Fibroblast of lung (primary cell): Measurements from ENCODE around the gene EIF3F. TPM values are rescaled to one million over a fixed set of nuclear protein-coding genes. Genes with fewer than 3 reads are reported as not detected.

Source experiments
- DNase-seq, 2 donors: peaks; one replicate each; pipeline versions ENCODE4 v3.0.0 to v3.0.0-alpha.2; 2010; ENCODE audit warnings: low read depth in 2 of 2
- H2AFZ ChIP-seq: 2 replicates; pipeline ENCODE4 v1.5.1; 2012; ENCODE audit warnings: low read length, control low read depth, inconsistent platforms
- H3K27ac ChIP-seq: 2 replicates; pipeline ENCODE4 v1.5.1; 2011; ENCODE audit warnings: low read length, control low read depth; ENCODE audit not compliant: insufficient read depth
- H3K27me3 ChIP-seq: 2 replicates; pipeline ENCODE4 v1.5.1; 2011; ENCODE audit warnings: mild to moderate bottlenecking, low read length; ENCODE audit not compliant: control insufficient read depth, insufficient read depth
- H3K36me3 ChIP-seq: 2 replicates; pipeline ENCODE4 v1.5.1; 2011; ENCODE audit warnings: low read length; ENCODE audit not compliant: control insufficient read depth, insufficient read depth
- H3K4me1 ChIP-seq: 2 replicates; pipeline ENCODE4 v1.5.1; 2011; ENCODE audit warnings: low read length; ENCODE audit not compliant: control insufficient read depth, insufficient read depth; ENCODE audit errors: extremely low read depth
- H3K4me2 ChIP-seq: 2 replicates; pipeline ENCODE4 v1.5.1; 2011; ENCODE audit warnings: low read length, control low read depth; ENCODE audit not compliant: insufficient read depth; ENCODE audit errors: extremely low read depth
- H3K4me3 ChIP-seq, 4 experiments: fragments of 200-600 bp in 1 of 4; sonication (generic) in 1 of 4; replicated peaks in 1 of 4; 2 replicates each; pipeline ENCODE4 v1.5.1; 2011 to 2016; ENCODE audit warnings: low read length in 4 of 4, low read depth in 3 of 4, mild to moderate bottlenecking in 3 of 4, control low read depth in 2 of 4, inconsistent platforms in 1 of 4, mixed read lengths in 1 of 4; ENCODE audit not compliant: insufficient read depth in 1 of 4; ENCODE audit errors: control extremely low read depth in 1 of 4
- H3K79me2 ChIP-seq: 2 replicates; pipeline ENCODE4 v1.5.1; 2012; ENCODE audit warnings: mild to moderate bottlenecking, low read length, inconsistent platforms; ENCODE audit not compliant: control insufficient read depth, insufficient read depth
- H3K9ac ChIP-seq: 2 replicates; pipeline ENCODE4 v1.5.1; 2011; ENCODE audit warnings: mild to moderate bottlenecking, low read length, control low read depth; ENCODE audit not compliant: insufficient read depth
- H3K9me3 ChIP-seq: 2 replicates; pipeline ENCODE4 v1.5.1; 2012; ENCODE audit warnings: low read depth, low read length; ENCODE audit not compliant: control insufficient read depth, insufficient read depth
- H4K20me1 ChIP-seq: 2 replicates; pipeline ENCODE4 v1.5.1; 2011; ENCODE audit warnings: low read length; ENCODE audit not compliant: control insufficient read depth, insufficient read depth; ENCODE audit errors: extremely low read depth
- CTCF ChIP-seq, 2 donors: IDR thresholded peaks in 1 of 2; conservative IDR thresholded peaks in 1 of 2; 1 replicate in 1 of 2; 2 replicates in 1 of 2; pipeline ENCODE4 v1.5.1; 2011 to 2012; ENCODE audit warnings: low read length in 2 of 2, control low read depth in 1 of 2, inconsistent platforms in 1 of 2, low read depth in 1 of 2, mild to moderate bottlenecking in 1 of 2
- EZH2 ChIP-seq: IDR thresholded peaks from 2 replicates; pipeline ENCODE4 v1.5.1; 2012; ENCODE audit warnings: low read length, control low read depth, mild to moderate bottlenecking; ENCODE audit errors: missing control alignments
- polyA plus RNA-seq, 2 donors: library from polyadenylated mRNA; depleted of rRNA in 1 of 2; stranded (reverse) in 1 of 2; unstranded in 1 of 2; fragments of >200 nt; gene quantifications; 2 replicates each; pipeline ENCODE4 v1.2.1, GENCODE V29; 2011 to 2012; ENCODE audit warnings: missing spikeins in 1 of 2
- total RNA-seq: library from RNA; depleted of rRNA; stranded (reverse); fragments of >200 nt; gene quantifications from 2 replicates; pipeline ENCODE4 v1.2.1, GENCODE V29; 2014

Gene EIF3F
- total and polyA plus RNA-seq, 2 donors (not counting 1 experiment from before 2014, with no cell fraction given) = 303 to 323 TPM

GRCh38 chr11:8030526-8031247, 43.5 kb downstream of the EIF3F start:
- Histone ChIP-seq H3K79me2 (no peaks in the 10 kb centered on the region), H3K9ac (no peak overlapping the region), H4K20me1 (no peaks in the 10 kb centered on the region), H3K36me3 (no peaks in the 10 kb centered on the region), H3K27me3 (no peaks in the 10 kb centered on the region), H3K4me2 (no peak overlapping the region), H3K9me3 (no peaks in the 10 kb centered on the region), H2AFZ (no peak overlapping the region), H3K4me1 (peaks cover 2% of the 10 kb centered on the region), H3K4me3 (no peak overlapping the region), H3K27ac (no peak overlapping the region)
- TF ChIP-seq EZH2 (no peak), CTCF (conservative IDR thresholded peaks at IDR 0.05 in 1 of 2, IDR thresholded peaks at IDR 0.05 in 1 of 2; ENCODE audit: low read depth in 1 of 2, low read length in 2 of 2) (no peak)
- no peak for DNase-seq

DNA sequence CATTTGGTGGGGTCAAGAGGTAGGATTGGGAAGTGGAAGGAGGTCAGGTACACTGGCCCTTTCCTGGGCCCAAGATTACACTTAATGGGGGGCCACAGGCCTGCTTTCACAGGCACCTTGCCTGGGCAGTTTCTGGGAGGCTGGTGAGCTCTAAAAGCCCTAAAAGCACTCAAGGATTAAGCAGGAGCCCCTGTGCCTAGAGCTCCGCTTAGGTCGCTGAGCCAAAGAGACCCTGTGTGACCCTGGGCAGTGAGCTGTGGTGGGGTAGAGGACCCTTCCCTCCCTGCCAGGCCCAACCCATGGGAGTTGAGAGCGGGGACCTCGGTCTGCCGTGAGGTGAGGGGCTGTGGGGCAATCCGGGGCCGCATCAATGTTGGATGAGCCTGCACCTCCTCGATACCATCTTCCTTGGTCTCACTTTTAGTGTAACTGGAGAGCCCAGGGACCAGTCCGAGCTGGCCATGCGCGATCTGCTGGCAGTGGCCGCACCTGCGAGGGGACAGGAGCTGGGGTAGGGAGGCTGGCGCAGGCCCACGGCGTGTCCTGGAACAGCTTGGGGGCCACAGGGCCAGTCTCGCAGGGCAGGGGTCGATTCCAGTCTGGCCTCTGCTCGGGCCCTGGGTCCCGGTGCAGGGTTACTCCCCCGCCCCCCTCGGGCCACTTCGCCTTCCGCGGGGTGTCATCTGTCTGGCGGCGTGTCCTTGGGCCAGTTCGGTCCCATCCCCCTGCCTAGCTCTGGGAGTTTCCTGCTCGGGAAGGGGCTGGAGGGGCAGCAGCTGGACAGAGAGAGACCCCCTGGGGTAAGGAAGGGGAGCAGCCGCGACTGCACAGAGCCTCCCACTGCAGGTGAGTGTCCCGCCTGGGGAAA, 44.3 kb downstream of the EIF3F start:
- H3K79me2 ChIP-seq = no peaks in the 10 kb centered on the region
- H3K27me3 ChIP-seq = no peaks in the 10 kb centered on the region
- no peak overlapping the region for H2AFZ ChIP-seq
- H3K9ac ChIP-seq = no peak overlapping the region
- TF ChIP-seq EZH2 (no peak), CTCF (conservative IDR thresholded peaks at IDR 0.05 in 1 of 2, IDR thresholded peaks at IDR 0.05 in 1 of 2; ENCODE audit: low read depth in 1 of 2, low read length in 2 of 2) (no peak)
- H3K27ac ChIP-seq = no peak overlapping the region
- H3K4me1 ChIP-seq = peaks cover 2% of the 10 kb centered on the region
- H3K4me3 ChIP-seq = no peak overlapping the region
- no peak for DNase-seq
- no peaks in the 10 kb centered on the region for H3K9me3 ChIP-seq
- no peak overlapping the region for H3K4me2 ChIP-seq
- H4K20me1 ChIP-seq = no peaks in the 10 kb centered on the region
- H3K36me3 ChIP-seq = no peaks in the 10 kb centered on the region

DNA sequence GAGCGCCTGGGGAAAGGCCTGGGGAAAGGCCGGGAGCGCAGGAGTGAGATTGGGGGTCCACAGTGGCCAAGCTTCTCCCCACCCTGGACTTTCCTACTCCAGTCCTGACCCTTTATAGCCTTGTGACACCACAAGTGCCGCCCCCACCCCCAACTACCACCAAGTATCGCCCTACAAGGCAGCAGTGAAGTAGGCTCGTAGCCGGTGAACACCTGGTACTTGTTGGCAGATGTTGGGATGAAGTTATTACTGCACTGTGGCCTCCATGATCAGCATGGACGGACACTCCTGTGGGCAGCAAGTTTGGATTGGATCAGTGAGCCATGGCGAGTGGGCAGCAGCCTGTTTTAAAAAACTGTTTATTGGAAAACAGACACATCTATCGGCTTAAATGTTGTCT, 45.0 kb downstream of the EIF3F start:
- no peak overlapping the region for H3K27ac ChIP-seq
- H3K9me3 ChIP-seq = no peaks in the 10 kb centered on the region
- no peak overlapping the region for H3K4me3 ChIP-seq
- H3K4me1 ChIP-seq = peaks cover 2% of the 10 kb centered on the region
- no peaks in the 10 kb centered on the region for H4K20me1 ChIP-seq
- no peak overlapping the region for H3K4me2 ChIP-seq
- TF ChIP-seq EZH2 = no peak
- no peak for TF ChIP-seq CTCF (conservative IDR thresholded peaks at IDR 0.05 in 1 of 2, IDR thresholded peaks at IDR 0.05 in 1 of 2; ENCODE audit: low read depth in 1 of 2, low read length in 2 of 2)
- H3K9ac ChIP-seq = no peak overlapping the region
- H3K79me2 ChIP-seq = no peaks in the 10 kb centered on the region
- no peaks in the 10 kb centered on the region for H3K27me3 ChIP-seq
- no peaks in the 10 kb centered on the region for H3K36me3 ChIP-seq
- no peak for DNase-seq
- no peak overlapping the region for H2AFZ ChIP-seq
